HG03457 (cell line): Measurements from ENCODE around the gene UBL4A.

Experiments
- ATAC-seq: cut with Tn5 transposase; IDR thresholded peaks from one replicate; pipeline ENCODE4 v1.9.1; 2021; ENCODE audit warnings: moderate number of reproducible peaks; ENCODE audit not compliant: unreplicated experiment

UBL4A gene

DNA sequence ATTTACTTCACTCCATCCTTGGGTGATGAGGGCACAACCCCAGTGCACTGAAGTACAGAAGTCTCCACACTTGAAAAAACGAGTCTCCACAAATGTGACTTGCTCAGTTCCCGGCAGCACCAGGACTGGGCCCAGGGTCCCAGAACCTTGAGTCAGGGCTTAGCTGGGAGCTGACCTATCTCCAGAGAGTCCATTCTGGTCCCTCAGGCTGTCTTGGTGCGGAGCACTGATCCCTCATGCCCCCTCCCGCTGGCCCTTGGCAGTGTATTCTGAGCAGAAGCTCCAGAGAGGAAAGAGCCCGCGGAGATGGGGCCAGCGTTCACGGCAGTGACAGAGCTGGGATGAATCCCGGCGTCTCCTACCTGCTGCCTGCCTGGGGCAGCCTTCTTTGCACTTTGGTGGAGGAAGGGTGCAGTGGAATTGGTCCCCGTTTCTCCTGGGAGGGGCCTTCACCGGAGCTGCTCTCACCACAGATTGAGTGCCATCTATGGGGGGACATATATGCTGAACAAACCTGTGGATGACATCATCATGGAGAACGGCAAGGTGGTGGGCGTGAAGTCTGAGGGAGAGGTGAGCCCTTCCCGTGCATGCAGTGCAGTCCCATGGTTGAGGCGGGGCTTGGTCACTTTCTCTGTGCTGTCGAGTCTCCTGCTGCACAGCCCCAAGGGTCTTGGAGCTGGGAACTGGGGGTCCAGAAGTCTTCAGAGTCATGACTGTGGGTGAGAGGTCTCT lies 45.6 kb downstream of the UBL4A start:
- no peak for ATAC-seq

DNA sequence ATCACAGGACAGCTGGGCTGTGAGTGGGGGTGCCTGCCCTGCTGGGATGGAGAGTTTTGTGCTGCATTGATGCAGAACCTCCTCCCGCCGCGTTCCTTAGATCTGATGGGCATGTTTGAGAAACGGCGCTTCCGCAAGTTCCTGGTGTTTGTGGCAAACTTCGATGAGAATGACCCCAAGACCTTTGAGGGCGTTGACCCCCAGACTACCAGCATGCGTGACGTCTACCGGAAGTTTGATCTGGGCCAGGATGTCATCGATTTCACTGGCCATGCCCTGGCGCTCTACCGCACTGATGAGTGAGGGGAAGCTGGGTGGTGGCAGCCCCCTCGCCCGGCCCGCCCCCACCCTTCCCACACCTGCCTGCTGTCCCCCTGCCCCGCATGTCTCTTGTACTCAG lies 46.6 kb downstream of the UBL4A start:
- ATAC-seq = no peak

DNA sequence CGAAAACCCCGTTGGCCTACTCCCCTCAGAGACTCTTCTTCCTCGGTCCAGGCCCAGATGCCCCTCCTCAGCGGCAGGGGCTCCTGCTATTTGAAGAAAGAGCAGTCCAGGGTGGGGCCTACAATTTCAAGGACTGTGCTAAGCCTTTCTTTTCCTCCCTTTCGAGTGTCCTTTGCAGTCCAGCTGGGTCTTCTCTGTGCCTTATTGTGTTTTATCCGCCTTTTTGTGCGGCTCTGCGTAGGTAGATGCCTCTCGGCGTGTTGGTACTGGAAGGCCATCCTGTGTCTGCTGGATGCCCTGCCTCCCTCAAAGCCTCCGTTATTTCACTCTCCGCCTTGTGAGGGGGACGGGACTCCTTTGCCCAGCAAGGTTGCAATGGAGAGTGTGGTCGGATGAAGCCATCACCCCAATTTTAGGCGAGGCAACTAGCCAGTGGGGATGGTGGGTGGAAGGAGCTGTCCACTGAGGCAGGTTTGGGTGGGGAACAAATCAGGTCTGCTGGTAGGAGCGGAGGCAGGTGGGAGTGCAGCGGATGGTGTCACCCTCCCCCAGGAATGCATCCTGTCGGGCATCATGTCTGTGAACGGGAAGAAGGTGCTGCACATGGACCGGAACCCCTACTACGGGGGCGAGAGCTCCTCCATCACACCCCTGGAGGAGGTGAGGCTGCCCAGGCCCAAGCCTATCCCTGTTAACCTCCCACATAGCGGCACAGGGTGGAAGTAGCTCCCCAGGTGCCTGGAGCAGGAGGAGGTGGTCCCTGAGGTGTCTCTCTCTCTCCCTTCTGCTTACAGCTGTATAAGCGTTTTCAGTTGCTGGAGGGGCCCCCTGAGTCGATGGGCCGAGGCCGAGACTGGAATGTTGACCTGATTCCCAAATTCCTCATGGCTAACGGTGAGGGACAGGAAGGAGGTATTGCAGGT lies 48.2 kb downstream of the UBL4A start:
- ATAC-seq = no peak

DNA sequence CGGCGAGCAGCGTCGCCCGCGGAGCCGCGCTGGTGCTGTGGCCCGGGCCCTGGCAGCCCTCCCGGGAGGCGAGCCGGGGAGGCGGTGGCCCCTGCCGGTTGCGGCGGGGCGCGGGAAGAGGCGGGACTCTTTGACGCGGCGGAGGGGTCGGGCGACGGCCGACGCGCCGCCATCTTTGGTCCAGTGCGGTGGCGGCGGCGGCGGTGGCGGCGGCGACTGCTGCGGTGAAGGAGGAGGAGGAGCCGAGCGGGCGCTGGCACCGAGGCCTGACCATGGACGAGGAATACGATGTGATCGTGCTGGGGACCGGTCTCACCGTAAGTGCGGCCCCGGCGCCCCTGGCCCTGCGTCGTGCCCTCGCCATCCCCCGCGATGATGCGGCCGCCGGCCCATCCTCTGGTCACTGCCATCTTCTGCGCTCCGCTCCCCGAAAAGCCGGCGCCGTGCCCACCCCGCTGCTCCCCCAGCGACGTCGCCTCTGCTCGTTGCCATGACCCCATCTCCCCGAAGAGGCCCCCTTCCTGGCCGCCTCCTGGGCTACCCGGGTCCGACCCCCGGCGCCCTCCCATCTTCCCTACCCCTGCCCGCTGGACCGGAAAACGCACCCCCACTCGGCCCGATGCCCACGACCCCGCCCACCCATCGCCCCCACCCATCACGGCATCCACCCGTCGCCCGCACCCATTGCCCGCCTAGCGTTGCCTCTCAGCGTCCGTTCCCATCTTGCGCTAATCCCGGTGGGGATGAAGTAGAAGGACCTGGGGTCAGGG lies 49.2 kb downstream of the UBL4A start, which contains the start of gene GDI1:
Gene GDI1 (plus strand): TSS at position 172 of the 770 bp plus-strand sequence. CDS start 101 bp downstream, at position 273.
- no peak for ATAC-seq

- no peak for ATAC-seq
These were observed 49.9 kb downstream of the UBL4A start for GRCh38 chrX:154436374-154436982.

DNA sequence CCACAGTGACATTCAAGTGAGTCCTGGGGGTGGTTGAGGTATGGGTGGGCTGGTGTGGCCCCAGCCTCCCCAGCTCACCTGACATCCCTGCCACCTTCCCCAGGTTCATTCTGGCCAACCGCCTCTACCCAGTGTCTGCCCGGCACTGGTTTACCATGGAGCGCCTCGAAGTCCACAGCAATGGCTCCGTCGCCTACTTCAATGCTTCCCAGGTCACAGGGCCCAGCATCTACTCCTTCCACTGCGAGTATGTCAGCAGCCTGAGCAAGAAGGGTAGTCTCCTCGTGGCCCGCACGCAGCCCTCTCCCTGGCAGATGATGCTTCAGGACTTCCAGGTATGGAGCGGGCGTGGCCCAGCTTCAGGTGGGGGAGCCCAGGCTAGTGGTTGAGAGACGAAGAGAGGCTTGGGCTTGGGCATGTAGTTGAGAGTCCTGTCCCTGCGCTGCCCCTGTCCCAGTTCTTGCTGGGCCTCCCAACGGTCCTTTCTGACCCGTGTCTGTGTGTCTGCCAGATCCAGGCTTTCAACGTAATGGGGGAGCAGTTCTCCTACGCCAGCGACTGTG lies 51.2 kb downstream of the UBL4A start:
- ATAC-seq = no peak

- ATAC-seq = no peak
These were observed 51.8 kb downstream of the UBL4A start for GRCh38 chrX:154434394-154435168.
